Stimulated activated CD4-positive, alpha-beta T cell treated with anti-CD3 and anti-CD28 coated beads, Interleukin-2, amount 100 ng/mL, for 48 hours (primary cell): ENCODE measurements around the gene SYNGR1.

Experiments
- DNase-seq, 2 donors: peaks; one replicate each; pipeline ENCODE4 v3.0.0-alpha.2; 2020

The SYNGR1 gene

GRCh38 chr22:39431821-39432251 lies 82.0 kb downstream of the SYNGR1 start:
- DNase-seq, result no peak

- DNase-seq, result no peak
These were observed 82.6 kb downstream of the SYNGR1 start for GRCh38 chr22:39432361-39432811.

DNA sequence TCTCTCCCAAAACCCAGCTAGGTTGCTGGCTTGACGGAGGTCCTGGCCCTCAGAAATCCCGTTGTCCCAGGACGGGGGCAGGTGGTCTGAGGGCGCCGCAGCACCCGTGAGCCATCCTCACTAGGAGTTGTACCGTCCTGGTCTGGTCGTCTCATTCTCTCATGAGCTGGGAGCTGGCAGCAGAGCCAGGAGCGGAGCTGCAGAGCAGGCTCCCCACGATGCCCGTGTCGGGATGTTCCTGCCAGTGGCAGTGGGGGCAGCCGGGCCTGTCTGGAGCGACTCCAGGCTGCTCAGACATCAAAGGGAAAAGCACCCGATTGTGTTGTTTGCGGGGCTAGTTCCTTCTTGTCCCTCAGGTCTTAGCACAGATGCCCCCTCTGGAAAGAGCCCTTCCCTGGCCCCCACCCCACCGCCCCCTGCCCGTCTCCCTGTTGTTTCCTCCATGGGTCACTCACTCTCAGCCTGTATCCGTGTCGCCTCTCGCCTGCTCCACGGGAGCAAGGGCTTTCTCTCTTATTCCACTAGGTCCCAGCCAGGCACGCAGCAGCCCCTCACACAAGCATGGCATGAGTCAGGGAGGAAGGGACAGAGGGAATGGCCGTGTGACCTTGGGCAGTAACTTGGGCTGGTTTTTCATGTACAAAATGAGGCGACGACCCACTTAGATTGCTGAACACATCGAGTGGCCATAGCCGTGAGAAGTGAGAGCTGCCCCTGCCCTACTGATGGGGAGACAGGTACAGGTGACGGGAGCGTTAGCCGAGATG lies 83.9 kb downstream of the SYNGR1 start:
- no peak for DNase-seq

DNA sequence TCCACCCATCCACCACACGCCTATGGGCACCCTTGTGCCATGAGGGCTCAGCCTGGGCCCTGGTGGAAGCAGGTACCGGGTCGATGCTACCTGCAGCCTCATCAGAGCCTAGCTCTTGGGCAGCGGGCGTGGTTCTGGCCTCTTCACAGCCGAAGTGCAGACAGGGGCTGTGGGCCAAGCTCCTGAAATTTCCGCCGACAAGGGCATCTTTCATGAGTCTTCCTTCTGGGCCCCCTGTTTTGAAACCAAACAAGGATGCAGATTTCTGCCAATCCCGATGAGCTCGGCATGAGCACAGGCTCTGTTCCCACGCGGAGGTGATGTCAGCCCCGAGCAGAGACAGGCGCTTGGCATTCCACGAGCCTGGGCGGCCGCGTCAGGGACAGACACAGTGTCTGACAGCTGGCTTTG lies 84.5 kb downstream of the SYNGR1 start:
- no peak for DNase-seq

- DNase-seq, result no peak
These were observed 84.9 kb downstream of the SYNGR1 start for GRCh38 chr22:39434721-39435120.
